SK-N-MC (cell line): ENCODE measurements around the gene DNAH10.

Experiments
- EZH2 ChIP-seq: fragments of 200-600 bp; sonication (generic); IDR thresholded peaks from one replicate; pipeline ENCODE4 v1.6.1; 2017; ENCODE audit warnings: antibody characterized with exemption
- FOXP2 ChIP-seq: optimal IDR thresholded peaks from 2 replicates; pipeline ENCODE3; 2011; ENCODE audit warnings: mild to moderate bottlenecking, moderate library complexity; ENCODE audit not compliant: insufficient read depth; ENCODE audit errors: extremely low read length, control extremely low read depth
- POLR2AphosphoS5 ChIP-seq: IDR thresholded peaks from 2 replicates; pipeline ENCODE4 v1.6.1; 2012; ENCODE audit warnings: mild to moderate bottlenecking, low read depth, low read length, borderline replicate concordance

GRCh38 chr12:123973552-123974341, 211.6 kb downstream of the DNAH10 start:
- no peak for TF ChIP-seq EZH2
- no peak for TF ChIP-seq POLR2AphosphoS5
- no peak for TF ChIP-seq FOXP2
